GM12801 (cell line): ENCODE data around the gene LLGL2.

Experiments
- TF ChIP-seq, protein P1 (sequence below): IDR thresholded peaks from one replicate; pipeline ENCODE4 v1.5.1; 2011; ENCODE audit warnings: control low read depth; ENCODE audit not compliant: insufficient read length; ENCODE audit errors: extremely low read depth

The LLGL2 gene

DNA sequence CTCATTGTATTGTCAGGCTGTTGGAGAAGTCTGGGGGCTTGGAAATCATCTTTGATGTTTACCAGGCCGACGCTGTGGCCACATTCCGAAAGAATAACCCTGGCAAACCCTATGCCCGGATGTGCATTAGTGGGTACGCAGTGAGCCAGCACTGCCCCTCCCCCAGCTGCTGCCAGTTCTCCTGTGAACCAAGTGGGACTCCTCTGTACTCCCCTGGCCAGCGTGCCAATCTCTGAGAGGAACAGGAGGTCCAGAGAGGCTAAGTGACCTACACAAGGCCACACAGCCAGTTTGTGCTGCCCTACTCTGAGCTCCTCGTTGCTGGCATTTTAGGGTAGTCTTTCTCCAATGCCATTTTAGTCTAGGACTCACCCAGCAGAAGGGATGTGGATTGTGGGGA lies 1.9 kb upstream of the LLGL2 start:
- TF ChIP-seq, protein P1, sequence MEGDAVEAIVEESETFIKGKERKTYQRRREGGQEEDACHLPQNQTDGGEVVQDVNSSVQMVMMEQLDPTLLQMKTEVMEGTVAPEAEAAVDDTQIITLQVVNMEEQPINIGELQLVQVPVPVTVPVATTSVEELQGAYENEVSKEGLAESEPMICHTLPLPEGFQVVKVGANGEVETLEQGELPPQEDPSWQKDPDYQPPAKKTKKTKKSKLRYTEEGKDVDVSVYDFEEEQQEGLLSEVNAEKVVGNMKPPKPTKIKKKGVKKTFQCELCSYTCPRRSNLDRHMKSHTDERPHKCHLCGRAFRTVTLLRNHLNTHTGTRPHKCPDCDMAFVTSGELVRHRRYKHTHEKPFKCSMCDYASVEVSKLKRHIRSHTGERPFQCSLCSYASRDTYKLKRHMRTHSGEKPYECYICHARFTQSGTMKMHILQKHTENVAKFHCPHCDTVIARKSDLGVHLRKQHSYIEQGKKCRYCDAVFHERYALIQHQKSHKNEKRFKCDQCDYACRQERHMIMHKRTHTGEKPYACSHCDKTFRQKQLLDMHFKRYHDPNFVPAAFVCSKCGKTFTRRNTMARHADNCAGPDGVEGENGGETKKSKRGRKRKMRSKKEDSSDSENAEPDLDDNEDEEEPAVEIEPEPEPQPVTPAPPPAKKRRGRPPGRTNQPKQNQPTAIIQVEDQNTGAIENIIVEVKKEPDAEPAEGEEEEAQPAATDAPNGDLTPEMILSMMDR, result no peak

GRCh38 chr17:75524269-75524969 lies 1.1 kb upstream of the LLGL2 start:
- TF ChIP-seq, protein P1, result no peak

DNA sequence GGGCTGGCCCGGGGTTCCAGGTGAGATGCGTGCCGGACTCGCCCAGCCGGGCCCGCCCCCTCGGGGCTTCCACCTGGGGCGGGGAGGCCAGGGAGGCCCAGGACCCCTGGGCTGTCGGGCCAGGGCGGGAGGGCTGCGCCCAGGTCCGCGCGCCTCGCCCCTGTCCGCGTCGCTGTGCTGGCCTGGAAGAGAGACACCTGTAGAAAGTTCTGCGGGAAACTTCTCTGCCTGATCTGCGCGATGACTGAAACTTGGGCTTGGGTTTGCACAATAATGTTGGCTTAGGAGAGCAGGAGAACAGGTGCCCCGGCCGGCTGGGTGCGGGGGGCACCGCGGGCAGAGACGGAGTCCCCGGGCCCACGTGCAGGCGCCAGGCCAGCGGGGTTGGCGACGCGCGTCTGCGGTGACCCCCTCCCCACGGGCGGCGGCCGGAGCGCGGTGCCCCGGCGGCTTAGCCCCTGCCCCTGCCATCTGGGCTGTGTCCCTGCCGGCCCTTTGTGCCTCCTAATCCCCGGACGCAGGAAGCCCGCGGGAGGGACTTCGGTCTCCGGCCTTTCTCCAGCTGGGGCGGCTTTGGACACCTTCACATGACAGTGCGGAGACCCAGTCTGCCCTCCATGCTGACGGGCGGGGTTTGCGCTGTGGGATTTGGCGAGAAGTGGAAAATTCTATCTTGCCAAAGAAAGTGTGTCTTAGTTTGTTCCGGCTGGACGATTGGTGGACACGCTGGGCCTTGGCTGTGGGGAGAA lies 483 bp downstream of the LLGL2 start:
- TF ChIP-seq, protein P1, result no peak

DNA sequence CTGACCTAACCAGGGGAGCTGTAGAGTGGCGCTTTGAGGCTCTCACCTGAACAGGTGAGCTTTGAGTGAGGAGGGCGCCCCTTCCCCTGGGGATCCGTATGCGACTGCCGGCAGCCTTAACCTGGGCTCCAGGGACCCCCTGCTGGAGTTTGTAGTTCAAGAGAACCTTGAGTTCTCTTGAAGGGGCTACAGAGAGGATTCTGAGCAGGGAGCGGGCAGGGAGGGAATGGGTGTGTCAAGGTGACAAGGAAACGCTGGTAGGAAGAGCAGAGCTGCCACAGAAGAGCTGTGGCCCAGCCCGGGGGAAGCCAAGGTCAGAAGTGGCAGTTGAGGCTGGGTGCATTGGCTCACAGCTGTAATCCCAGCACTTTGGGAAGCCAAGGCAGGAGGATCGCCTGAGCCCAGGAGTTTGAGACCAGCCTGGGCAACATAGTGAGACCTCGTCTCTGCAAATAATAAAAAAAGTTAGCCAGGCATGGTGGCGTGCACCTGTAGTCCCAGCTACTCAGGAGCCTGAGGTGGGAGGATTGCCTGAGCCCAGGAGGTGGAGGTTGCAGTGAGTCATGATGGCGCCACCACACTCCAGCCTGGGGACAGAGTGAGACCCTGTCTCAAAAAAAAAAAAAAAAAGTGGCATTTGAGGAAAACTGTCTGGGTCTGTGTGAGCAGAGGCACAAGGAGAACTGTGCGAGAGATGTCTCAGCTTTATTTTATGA lies 1.2 kb downstream of the LLGL2 start:
- TF ChIP-seq, protein P1, result no peak

DNA sequence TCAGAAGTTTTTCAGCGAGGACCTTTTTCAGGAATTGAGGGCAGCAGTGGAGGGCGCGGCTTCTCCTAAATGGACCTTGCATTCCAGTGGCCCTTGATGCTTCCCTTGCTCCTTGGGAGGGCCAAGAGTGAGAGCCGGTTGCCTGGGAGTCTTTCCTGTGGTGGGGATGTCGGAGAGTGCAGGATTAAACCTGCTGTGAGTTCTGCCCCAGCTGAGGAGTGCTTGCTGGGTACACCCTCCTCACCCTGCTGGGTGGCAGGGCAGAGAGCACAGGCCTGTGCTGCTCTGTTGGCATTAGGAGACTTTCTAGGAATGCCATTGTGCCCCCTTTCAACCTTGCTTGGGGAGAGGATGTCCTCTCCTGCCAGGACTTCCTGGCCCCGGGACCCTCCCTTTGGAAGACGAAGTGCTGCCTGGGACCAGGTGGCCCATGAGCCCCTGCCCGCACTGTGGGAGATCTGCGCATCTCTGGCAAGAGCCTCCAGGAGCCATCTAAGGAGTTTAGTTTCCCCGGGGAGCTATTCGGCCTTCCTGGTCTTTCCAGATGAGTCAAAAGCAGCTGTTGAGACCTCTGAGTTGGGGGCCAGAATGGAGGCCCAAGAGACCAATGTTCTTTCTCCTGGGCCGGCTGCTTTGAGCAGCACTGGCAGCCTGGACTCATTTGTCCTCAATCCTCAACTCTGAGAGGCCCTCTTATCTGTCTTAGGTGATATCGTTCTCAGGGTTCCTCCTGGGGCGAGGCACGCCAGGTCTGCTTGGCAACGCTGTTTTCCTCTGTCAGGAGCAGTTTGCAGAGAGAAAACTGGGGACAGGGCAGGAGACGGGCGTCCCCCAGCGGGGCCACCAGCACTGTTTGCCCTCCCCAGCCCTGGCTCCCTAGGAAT lies 5.6 kb downstream of the LLGL2 start:
- TF ChIP-seq, protein P1, result no peak

DNA sequence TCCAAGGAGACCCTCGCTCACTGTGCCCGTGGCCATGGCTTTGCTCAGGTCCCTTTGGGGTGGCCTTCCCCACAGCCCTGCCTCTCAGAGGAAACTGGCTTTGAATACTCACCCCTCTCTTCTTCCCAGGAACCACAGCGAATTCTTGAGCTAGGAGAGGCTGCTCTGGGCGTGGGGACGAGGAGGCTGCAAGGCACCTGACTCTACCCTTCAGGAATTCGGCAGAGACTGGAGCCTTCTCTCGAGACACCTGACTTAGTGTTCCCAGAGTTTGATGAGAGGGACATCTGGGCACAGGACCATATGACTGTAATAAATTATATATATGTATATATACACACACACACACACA lies 6.2 kb downstream of the LLGL2 start:
- TF ChIP-seq, protein P1, result no peak
